CD4-positive, alpha-beta T cell treated with Interleukin-1 beta for 1 hour (primary cell): ENCODE results near the gene ZNF543.
A peak's percentile ranks its signal among the peaks of the same experiment; 100 is the strongest.
"Not testable (repeated sequence)": the region's sequence is repeated elsewhere in the genome, so short reads cannot be mapped to it uniquely, and the experiment has no call there.

Source experiments
- DNase-seq, 2 donors: peaks; one replicate each; pipeline ENCODE4 v3.0.0-alpha.2; 2020 to 2022

The ZNF543 gene

GRCh38 chr19:57321751-57322150 is 1.5 kb downstream of the ZNF543 start:
- no peak for DNase-seq

DNA sequence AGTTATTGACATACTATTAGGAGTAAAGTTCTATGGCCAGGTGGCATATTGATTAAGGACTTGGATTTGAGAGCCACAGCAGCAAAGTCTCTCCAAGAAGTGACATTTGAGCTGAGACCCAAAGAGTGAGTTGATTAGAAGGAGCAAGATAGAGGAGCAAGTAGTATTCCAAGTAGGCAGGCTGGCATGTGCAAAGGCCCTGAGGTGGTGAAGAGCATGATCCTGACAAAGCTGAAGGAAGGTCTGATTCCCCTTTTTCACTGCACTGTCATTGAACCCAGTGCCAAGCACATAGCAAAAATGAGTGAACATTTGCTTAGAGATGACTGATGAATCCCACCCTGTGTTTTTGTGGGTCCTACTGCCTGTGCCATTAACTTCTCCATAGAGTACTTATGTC is 4.7 kb downstream of the ZNF543 start:
- no peak for DNase-seq

GRCh38 chr19:57327993-57328392 is 7.7 kb downstream of the ZNF543 start:
- DNase-seq: no peak

- no peak for DNase-seq
Measured at GRCh38 chr19:57334191-57334590, 13.9 kb downstream of the ZNF543 start.

GRCh38 chr19:57338877-57339276 is 18.6 kb downstream of the ZNF543 start:
- no peak for DNase-seq

DNA sequence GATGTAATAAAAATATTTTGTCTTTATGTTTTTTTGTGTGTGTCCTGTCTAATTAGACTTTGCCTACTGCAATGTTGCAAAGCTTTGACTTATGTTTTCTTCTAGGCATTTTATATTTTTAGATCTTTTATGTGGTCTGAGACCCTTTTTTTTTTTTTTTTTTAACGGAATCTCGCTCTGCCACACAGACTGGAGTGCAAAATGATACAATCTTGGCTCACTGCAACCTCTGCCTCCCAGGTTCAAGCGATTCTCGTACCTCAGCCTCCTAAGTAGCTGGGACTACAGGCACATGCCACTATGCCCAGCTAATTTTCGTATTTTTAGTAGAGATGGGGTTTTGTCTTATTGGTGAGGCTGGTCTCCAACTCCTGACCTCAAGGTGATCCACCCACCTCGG is 22.3 kb downstream of the ZNF543 start:
- no peak for DNase-seq

- no peak for DNase-seq
Measured at GRCh38 chr19:57348136-57348535, 27.9 kb downstream of the ZNF543 start.

- peak; percentile 88 for DNase-seq
Measured at GRCh38 chr19:57350877-57351805, 30.9 kb downstream of the ZNF543 start, which contains the start of gene ZNF304. ZNF304 (plus strand) TSS chr19:57351271; CDS start chr19:57351665, 394 bp downstream.

- DNase-seq: no peak
Measured at GRCh38 chr19:57351867-57352266, 31.6 kb downstream of the ZNF543 start.

GRCh38 chr19:57355916-57356315 is 35.6 kb downstream of the ZNF543 start:
- no peak for DNase-seq

DNA sequence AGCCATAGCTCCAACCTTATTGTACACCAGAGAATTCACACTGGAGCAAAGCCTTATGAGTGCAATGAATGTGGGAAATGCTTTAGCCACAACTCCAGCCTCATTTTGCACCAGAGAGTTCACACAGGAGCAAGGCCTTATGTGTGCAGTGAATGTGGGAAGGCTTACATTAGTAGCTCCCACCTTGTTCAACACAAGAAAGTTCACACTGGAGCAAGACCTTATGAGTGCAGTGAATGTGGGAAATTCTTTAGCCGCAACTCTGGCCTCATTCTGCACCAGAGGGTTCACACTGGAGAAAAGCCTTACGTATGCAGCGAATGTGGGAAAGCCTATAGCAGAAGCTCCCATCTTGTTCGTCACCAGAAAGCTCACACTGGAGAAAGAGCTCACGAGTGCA is 37.1 kb downstream of the ZNF543 start:
- DNase-seq: no peak

- DNase-seq: no peak
Measured at GRCh38 chr19:57359300-57359699, 39.0 kb downstream of the ZNF543 start.

DNA sequence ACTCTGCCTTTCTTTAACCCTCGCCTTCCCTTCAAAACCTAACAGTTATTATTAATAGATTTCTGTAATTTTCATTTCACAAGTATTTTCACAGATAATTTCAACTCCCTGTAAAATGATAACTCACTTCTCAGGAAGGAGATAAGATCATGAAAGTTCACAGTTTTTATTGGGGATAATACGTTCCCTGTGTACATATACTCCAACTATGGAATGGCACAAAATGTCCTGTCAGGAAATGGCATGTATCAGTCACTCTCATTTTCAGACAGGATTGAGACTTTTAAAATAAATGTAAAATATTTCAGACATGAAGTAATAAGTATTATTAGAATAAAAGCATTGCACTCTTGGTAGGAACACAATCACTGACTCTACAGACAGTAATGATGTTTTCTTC is 42.1 kb downstream of the ZNF543 start:
- no peak for DNase-seq

DNA sequence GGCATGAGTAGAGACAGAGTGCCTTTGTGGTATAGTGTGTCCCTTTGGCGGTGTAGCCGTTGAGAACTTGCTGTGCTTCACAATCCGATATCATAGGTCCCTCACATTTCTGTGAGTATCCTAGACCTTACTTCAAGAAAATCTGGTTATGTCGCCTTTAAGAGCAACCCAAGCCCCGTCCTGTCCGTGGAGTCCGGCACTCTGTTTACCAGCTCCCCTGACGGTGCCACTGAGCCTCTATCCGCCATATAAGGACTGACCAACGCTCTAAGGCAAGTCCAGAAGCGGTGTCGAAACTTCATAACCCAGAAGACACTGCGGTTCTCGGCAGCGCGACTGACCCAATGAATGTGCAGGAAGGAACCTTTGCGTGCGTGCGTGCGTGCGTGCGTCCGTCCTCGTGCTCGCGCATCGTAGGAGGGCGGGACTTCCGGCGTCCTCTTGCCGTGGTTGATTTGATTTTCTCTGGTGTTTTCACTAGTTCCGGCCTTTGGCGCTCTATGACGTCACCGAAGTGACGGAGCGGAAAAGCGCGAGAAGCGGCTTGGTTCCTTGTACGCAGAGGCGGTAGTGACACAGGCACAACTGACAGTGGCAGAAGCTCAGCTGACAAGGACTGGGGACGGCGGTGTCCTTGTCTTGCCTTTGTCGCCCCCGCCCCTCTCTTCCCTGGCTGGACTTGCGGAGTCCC is 42.9 kb downstream of the ZNF543 start, which contains the start of the genes TRAPPC2B and ZNF547:
TSS of gene TRAPPC2B (plus strand) at position 555 of the 691 bp plus-strand sequence. CDS start 1,283 bp downstream, outside the sequence.
TSS of gene ZNF547 (plus strand) at position 555 of the 691 bp plus-strand sequence. CDS start 5,005 bp downstream, outside the sequence.
- peak; percentile 99 for DNase-seq

GRCh38 chr19:57363688-57364181 is 43.5 kb downstream of the ZNF543 start:
- DNase-seq: no peak

- DNase-seq: no peak
Measured at GRCh38 chr19:57366776-57367175, 46.5 kb downstream of the ZNF543 start.

GRCh38 chr19:57374179-57374578 is 53.9 kb downstream of the ZNF543 start:
- DNase-seq: no peak

DNA sequence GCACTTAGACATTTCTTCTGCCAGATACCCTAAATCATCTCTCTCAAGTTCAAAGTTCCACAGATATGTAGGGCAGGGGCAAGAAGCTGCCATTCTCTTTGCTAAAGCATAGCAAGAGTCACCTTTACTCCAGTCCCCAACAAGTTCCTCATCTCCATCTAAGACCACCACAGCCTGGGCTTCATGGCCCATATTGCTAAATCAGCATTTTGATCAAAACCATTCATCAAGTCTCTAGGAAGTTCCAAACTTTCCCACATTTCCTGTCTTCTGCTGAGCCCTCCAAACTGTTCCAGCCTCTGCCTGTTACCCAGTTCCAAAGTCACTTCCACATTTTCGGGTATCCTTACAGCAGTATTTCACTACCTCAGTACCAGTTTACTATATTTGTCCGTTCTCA is 54.4 kb downstream of the ZNF543 start:
- DNase-seq: not testable (repeated sequence)

DNA sequence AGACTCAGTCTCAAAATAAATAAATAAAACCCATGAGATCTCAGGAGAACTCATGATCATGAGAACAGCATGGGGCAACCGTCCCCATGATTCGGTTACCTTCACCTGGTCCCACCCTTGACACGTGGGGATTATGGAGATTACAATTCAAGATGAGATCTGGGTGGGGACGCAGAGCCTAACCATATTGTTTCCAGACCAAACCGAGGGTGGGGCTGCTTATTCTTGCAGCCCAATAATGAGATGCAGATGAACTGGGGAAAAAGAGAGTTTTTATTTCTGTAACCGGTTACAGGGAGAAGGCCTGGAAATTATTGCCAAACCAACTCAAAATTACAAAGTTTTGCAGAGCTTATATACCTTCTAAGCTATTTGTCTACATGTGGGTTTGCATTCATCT is 55.9 kb downstream of the ZNF543 start:
- no peak for DNase-seq

GRCh38 chr19:57377498-57378146 is 57.4 kb downstream of the ZNF543 start:
- DNase-seq: no peak
